ENCODE measurements around the gene MXI1. TPM values are rescaled to one million over a fixed set of nuclear protein-coding genes. Genes with fewer than 3 reads are reported as not detected.

MXI1 gene
- total RNA-seq, 2 donors from 2014 or later, result 31.3 to 55.4 TPM

- Histone ChIP-seq H3K27me3 (ENCODE audit: control insufficient read depth, insufficient read depth, low read length, poor library complexity, severe bottlenecking) (peaks cover 98% of the 10 kb centered on the region), H3K27ac (ENCODE audit: low read depth, low read length) (no peak overlapping the region), H3K9ac (ENCODE audit: extremely low read depth, low read length, poor library complexity, severe bottlenecking) (no peak overlapping the region), H3K9me3 (ENCODE audit: control insufficient read depth, low read length) (no peaks in the 10 kb centered on the region), H3K4me3 (ENCODE audit: low read length) (no peak overlapping the region), H3K36me3 (ENCODE audit: control insufficient read depth, insufficient read depth, low read length) (no peaks in the 10 kb centered on the region), H3K4me1 (ENCODE audit: control insufficient read depth, insufficient read depth, low read length) (peaks cover 46% of the 10 kb centered on the region)
- Mint-ChIP-seq H3K4me1 (peaks cover 57% of the 10 kb centered on the region), H3K4me3 (no peak overlapping the region), H3K9me3 (no peaks in the 10 kb centered on the region), H3K27me3 (ENCODE audit: insufficient read depth) (peaks cover 91% of the 10 kb centered on the region), H3K36me3 (ENCODE audit: low read depth) (no peaks in the 10 kb centered on the region), H3K27ac (no peak overlapping the region)
- WGBS, 2 experiments (ENCODE audit: insufficient coverage in 1 of 2, insufficient read length in 1 of 2), result 82 to 90% methylated on average over 2 to 5 of the region's 7 CpGs
- no peak for TF ChIP-seq CTCF (conservative IDR thresholded peaks at IDR 0.05)
- DNase-seq, result no peak
These were observed 40.3 kb upstream of the MXI1 start for GRCh38 chr10:110167149-110167548.

- Mint-ChIP-seq H3K9me3 (no peaks in the 10 kb centered on the region), H3K27me3 (ENCODE audit: insufficient read depth) (peaks cover 95% of the 10 kb centered on the region), H3K4me3 (no peak overlapping the region), H3K27ac (no peak overlapping the region), H3K4me1 (peaks cover 42% of the 10 kb centered on the region), H3K36me3 (ENCODE audit: low read depth) (no peaks in the 10 kb centered on the region)
- Histone ChIP-seq H3K36me3 (ENCODE audit: control insufficient read depth, insufficient read depth, low read length) (no peaks in the 10 kb centered on the region), H3K27me3 (ENCODE audit: control insufficient read depth, insufficient read depth, low read length, poor library complexity, severe bottlenecking) (peaks cover 86% of the 10 kb centered on the region), H3K4me3 (ENCODE audit: low read length) (peak overlapping the region; percentile 38), H3K9me3 (ENCODE audit: control insufficient read depth, low read length) (no peaks in the 10 kb centered on the region), H3K9ac (ENCODE audit: extremely low read depth, low read length, poor library complexity, severe bottlenecking) (no peak overlapping the region), H3K4me1 (ENCODE audit: control insufficient read depth, insufficient read depth, low read length) (peaks cover 33% of the 10 kb centered on the region), H3K27ac (ENCODE audit: low read depth, low read length) (no peak overlapping the region)
- peak; percentile 79 for DNase-seq
- no peak for TF ChIP-seq CTCF (conservative IDR thresholded peaks at IDR 0.05)
- WGBS, 2 experiments (ENCODE audit: insufficient coverage in 1 of 2, insufficient read length in 1 of 2), result 1 to 8% methylated on average over 7 to 9 of the region's 10 CpGs
These were observed 38.6 kb upstream of the MXI1 start for GRCh38 chr10:110168601-110169481.

- peak; percentile 50 for DNase-seq
- H3K27me3 ChIP-seq (ENCODE audit: control insufficient read depth, insufficient read depth, low read length, poor library complexity, severe bottlenecking), result peaks cover 78% of the 10 kb centered on the region
- H3K27me3 Mint-ChIP-seq (ENCODE audit: insufficient read depth), result peaks cover 95% of the 10 kb centered on the region
These were observed 37.8 kb upstream of the MXI1 start for GRCh38 chr10:110169586-110169985.

More at GRCh38 chr10:110169586-110169985, 37.8 kb upstream of the MXI1 start:
- H3K36me3 ChIP-seq (ENCODE audit: control insufficient read depth, insufficient read depth, low read length), result no peaks in the 10 kb centered on the region
- H3K4me3 ChIP-seq (ENCODE audit: low read length), result no peak overlapping the region
- WGBS, 2 experiments (ENCODE audit: insufficient coverage in 1 of 2, insufficient read length in 1 of 2), result 25% methylated on average over 1 of the region's 1 CpG; no CpG with 5 or more reads in 1 of the 2 experiments
- no peak for TF ChIP-seq CTCF (conservative IDR thresholded peaks at IDR 0.05)
- no peak overlapping the region for H3K9ac ChIP-seq (ENCODE audit: extremely low read depth, low read length, poor library complexity, severe bottlenecking)
- Mint-ChIP-seq H3K36me3 (ENCODE audit: low read depth) (no peaks in the 10 kb centered on the region), H3K4me3 (no peak overlapping the region), H3K9me3 (no peaks in the 10 kb centered on the region), H3K4me1 (peaks cover 37% of the 10 kb centered on the region), H3K27ac (no peak overlapping the region)
- no peaks in the 10 kb centered on the region for H3K9me3 ChIP-seq (ENCODE audit: control insufficient read depth, low read length)
- no peak overlapping the region for H3K27ac ChIP-seq (ENCODE audit: low read depth, low read length)
- peaks cover 32% of the 10 kb centered on the region for H3K4me1 ChIP-seq (ENCODE audit: control insufficient read depth, insufficient read depth, low read length)
